SKM-1 treated with dmso at 0.1 percent for 144 hours (cell line): ENCODE data around the gene ZNF524.
"Not testable (repeated sequence)": the region's sequence is repeated elsewhere in the genome, so short reads cannot be mapped to it uniquely, and the experiment has no call there.

Source experiments
- DNase-seq: peaks from one replicate; lab custom pipeline; 2025; ENCODE audit not compliant: unreplicated experiment; lab: John Stamatoyannopoulos, UW

Gene ZNF524

GRCh38 chr19:55581145-55581822 lies 18.8 kb upstream of the ZNF524 start:
- no peak for DNase-seq

DNA sequence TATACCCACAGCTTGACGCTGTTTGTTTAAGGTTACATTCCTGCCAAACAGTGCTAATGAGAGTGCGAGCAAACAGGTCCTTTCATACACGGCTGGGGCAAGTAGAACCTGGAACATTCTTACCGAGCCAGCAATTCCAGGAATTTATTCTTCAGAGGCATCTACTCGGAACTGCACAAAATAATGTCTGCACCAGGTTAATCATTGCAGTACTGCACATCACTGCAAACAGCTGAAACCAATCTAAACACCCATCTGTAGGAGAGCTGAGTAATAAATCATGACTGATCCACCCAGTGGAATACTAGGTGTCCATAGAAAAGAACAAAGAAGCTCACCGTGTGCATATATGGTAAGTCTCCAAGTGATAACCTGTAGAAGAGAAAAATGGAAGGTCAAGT lies 18.3 kb upstream of the ZNF524 start:
- DNase-seq = no peak

GRCh38 chr19:55582284-55582683 lies 17.8 kb upstream of the ZNF524 start:
- DNase-seq = not testable (repeated sequence)

DNA sequence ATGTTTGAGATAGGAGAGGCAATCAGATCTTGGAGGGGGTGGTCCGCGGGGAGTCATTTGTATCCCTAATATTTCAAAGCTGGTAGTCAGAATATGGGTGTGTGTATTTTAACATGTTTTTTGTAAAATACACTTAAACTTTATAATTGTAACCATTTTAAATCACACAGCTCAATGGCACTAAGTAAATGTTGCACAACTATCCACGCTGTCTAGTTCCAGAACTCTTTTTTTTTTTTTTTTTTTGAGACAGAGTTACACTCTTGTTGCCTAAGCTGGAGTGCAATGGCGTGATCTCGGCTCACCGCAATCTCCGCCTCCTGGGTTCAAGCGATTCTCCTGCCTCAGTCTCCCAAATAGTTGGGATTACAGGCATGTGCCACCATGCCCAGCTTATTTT lies 16.2 kb upstream of the ZNF524 start:
- DNase-seq = not testable (repeated sequence)

DNA sequence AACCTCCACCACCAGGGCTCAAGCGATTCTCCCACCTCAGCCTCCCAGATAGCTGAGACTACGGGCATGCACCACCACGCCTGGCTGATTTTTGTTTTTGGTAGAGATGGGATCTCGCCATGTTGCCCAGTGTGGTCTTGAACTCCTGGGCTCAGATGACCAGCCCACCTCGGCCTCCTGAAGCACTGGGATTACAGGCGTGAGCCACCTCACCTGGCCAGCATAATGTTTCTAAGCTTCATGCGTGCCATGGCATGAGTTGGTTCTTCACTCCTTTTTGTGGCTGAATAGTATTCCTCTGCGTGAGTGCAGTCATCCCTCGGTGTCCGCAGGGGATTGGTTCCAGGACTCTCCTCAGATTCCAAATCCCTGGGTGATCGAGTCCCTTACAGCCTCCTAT lies 15.2 kb upstream of the ZNF524 start:
- DNase-seq = no peak

- DNase-seq = no peak
Measured at GRCh38 chr19:55585658-55586339, 14.3 kb upstream of the ZNF524 start.

GRCh38 chr19:55586976-55587668 lies 13.0 kb upstream of the ZNF524 start:
- DNase-seq = peak; percentile 15

DNA sequence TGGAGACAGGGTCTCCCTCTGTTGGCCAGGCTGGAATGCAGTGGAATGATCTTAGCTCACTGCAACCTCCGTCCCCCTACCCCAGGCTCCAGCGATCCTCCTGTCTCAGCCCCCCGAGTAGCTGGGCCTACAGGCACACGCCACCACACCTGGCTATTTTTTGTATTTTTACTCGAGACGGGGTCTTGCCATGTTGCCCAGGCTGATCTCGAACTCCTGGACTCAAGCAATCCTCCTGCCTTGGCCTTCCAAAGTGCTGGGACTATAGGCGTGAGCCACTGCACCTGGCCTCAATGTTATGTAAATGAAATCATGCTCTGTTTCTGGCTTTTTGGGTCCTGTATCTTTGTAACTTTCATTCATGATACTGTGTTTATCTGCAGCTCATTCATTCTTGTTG lies 11.3 kb upstream of the ZNF524 start:
- no peak for DNase-seq

GRCh38 chr19:55590109-55590508 lies 10.0 kb upstream of the ZNF524 start:
- no peak for DNase-seq

- no peak for DNase-seq
Measured at GRCh38 chr19:55590617-55591016, 9.5 kb upstream of the ZNF524 start.

DNA sequence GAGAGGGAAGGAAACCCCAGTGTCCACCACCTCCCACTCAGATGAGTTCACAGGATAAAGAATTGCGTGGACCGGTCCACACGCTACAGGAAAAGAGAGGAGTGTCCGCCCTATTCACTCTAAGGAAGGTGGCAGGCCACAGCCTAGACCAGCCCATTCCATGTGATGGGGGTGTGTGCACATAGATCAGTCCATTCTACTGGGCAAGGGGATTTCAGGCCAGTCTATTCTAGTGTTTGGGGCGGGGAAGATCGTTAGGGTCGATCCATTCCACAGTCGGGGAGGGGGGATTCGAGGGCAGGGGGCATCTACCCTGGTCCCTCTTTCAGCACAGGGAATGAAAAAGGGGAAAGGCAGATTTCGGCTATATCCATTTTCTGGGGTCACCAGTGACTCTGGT lies 8.5 kb upstream of the ZNF524 start:
- no peak for DNase-seq

- no peak for DNase-seq
Measured at GRCh38 chr19:55592391-55593090, 7.5 kb upstream of the ZNF524 start.

- DNase-seq = no peak
Measured at GRCh38 chr19:55593096-55593772, 6.9 kb upstream of the ZNF524 start.

GRCh38 chr19:55594996-55595545 lies 5.0 kb upstream of the ZNF524 start:
- no peak for DNase-seq

- DNase-seq = no peak
Measured at GRCh38 chr19:55596304-55596703, 3.8 kb upstream of the ZNF524 start.

GRCh38 chr19:55597501-55597921 lies 2.6 kb upstream of the ZNF524 start:
- DNase-seq = no peak

DNA sequence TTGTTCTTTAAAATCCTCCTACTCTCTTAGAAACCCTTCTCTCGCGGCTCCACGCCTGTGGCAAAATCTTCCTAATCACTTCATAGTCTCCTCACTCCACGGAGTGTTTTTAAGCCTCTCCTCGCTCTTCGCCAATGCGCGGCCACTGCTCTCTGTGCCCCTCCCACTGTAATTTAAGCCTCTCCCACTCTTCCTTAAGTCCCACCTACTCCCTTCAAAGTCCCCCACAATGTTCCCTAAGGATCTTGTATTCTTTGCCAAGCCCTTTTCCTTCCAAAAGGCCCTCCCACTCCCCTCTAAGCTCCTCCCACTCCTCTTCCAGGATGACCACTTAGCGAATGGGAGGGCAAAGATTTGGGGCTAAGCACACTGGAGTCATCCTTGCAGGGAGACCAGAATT lies 2.1 kb upstream of the ZNF524 start:
- no peak for DNase-seq

GRCh38 chr19:55598719-55599467 lies 1.2 kb upstream of the ZNF524 start:
- peak; percentile 75 for DNase-seq

DNA sequence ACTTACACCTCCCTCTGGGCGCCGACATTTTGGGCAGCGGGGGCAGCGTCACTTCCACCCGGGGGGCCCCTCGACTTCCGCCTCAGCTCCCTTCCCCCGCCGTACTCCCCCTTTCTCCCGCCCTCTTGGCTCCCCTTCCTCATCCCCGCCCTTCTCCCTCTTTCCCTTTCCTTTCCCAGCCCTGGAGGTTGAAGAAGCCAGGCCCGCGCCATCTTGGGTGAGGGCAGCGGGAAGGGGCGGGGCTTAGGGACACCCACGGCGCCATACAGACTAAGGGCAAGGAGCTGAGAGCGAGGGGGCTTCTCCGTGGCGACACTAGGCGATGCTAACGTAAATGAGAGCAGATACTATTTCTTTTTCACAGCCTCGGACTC lies 633 bp upstream of the ZNF524 start, which contains the start of gene FIZ1:
Gene FIZ1 (minus strand): TSS at position 50 of the 374 bp plus-strand sequence. CDS start 1,652 bp downstream, outside the sequence.
- DNase-seq = peak; percentile 89

DNA sequence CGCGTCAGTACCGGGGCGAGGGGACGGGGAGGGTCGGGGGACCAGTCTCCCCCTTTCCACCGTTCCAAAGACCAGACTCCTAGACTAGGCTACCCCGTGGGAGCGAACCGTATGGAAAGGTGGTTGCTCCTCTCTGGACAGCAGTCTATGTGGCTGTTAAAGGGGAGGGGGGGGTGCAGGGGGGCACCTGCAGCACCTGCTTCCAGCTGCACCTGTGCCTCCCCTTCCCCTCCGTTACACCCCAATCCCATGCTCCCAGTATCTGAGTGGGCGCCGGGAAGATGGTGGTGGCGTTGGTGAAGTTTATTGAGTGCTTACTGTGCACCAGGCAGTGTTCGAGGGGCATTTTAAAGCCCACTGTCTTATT lies 557 bp downstream of the ZNF524 start:
- DNase-seq = no peak
